HG03432 (cell line): ENCODE results near the gene SLC4A1AP.
"Not testable (repeated sequence)": the region's sequence is repeated elsewhere in the genome, so short reads cannot be mapped to it uniquely, and the experiment has no call there.

ENCODE experiments used
- ATAC-seq: cut with Tn5 transposase; IDR thresholded peaks from one replicate; pipeline ENCODE4 v1.9.1; 2021; ENCODE audit warnings: mild to moderate bottlenecking, moderate library complexity; ENCODE audit not compliant: unreplicated experiment

SLC4A1AP gene

DNA sequence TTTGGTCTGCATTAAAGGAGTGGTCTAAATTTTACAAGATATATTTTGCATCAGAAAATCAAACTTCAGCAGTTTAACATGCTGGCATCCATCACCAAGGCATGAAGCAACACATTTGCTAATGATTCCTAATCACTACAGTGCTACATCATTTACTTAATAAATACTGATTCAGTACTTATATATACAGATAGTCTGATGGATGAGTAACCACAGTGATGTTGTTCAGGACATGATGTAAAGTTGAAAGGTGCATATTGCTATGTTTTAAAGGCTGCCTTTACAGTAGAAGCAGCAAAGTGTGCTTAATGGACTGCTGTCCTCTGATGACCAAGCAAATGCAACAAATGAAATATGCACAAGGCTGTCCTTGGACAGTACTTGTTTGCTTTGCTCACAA, 11.3 kb upstream of the SLC4A1AP start:
- ATAC-seq, result no peak

DNA sequence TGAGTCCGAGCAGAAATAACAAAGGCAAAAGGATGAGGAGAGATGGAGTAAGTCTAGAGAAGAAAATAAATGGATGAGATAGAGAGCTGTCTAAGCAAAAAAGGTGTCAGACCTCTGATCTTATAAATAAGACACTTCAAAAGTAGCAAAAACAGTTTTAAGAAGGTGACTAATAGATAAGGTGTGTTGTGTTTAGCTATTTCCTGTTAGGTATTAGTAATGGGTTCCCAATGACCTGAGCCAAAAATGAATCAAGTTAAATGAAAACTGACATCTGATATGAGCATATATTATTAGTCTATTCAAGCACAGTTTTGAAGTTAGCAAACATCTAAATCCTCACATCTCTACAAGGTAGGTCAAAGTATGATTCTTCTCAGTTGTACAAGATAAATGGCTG, 10.9 kb upstream of the SLC4A1AP start:
- ATAC-seq, result no peak

DNA sequence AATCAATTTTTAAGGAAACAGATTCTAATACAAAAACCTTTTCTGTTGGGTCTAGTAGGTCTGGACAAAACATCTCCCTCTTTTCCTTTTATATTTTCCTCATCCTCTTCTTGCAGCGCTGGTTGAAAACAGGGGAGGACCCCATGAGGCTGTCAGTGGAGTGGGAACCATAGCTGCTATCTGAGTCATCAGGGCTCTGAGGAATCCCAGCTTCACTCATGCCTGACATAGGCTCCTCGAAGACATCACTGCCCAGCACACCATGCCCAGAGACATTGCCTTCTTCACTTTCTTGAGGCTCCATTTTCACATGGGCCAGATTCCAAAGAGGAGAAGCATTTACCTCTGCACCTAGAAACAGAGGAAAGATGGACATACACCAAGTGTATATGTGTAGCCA, 10.3 kb upstream of the SLC4A1AP start:
- no peak for ATAC-seq

DNA sequence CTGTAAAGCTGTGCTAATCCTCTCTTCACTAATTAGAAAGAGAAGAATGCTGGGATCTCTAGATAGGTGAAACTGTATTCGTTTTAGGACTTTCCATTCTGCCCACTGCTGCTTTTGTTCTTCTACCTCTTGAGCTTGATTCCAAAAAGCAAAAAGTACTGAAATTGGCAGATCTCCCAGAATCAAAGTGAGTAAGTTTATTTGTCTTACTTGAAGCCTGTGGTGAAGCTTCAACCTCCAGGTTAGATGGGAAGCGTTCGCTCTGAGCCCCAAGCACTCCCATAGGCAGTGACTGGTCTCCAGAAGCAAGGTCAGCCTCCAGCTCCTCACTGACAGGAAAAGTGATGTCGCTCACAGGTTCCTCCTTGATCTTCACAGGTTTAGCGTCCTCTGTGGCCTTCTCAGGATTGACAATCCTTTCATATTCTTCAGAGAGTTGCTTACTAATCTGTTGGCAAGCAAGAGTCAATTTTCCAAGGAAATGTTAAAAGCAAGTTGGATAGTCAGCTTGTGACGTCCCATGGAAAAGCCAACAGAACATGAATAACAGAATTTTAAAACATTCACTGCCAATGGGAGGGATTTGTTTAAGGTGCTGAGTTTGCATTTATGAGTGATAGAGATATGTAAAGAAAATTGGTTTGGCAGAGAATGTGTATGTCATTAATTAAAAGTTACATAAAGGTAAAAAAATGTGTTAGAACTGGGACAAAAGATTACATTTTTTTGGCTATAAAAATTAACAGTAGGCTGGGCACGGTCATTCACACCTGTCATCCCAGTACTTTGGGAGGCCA, 8.3 kb upstream of the SLC4A1AP start:
- ATAC-seq, result no peak

DNA sequence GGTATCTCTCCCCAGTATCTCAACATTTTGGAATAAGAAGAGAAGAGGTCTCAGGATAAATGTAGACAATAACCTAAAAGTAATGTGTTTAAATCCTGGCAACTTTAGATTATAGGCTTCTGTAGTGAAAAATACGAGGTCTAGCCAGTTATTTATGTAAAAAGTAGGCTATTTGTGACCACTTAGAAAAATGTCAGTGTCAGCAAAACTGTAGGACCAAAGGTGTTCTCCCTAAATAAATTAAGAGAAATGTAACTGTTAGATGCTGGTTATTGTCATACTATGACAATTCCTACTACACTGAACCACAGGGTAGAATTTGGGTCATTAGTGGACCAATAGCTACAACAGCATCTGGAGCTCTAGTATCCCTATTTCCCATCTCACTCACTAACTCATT, 2.3 kb upstream of the SLC4A1AP start:
- ATAC-seq, result no peak

DNA sequence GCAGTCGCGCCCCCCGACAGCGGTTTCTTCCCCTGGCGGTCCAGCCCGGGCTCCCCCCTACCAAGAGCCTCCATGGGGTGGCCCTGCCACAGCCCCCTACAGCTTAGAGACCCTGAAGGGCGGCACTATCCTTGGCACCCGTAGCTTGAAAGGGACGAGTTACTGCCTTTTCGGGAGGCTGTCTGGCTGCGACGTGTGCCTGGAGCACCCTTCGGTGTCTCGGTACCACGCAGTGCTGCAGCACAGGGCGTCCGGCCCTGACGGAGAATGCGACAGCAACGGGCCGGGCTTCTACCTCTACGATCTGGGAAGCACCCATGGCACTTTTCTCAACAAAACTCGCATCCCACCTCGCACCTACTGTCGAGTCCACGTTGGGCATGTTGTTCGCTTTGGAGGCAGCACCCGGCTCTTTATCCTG, 475 bp downstream of the SLC4A1AP start:
- peak; percentile 30 for ATAC-seq

DNA sequence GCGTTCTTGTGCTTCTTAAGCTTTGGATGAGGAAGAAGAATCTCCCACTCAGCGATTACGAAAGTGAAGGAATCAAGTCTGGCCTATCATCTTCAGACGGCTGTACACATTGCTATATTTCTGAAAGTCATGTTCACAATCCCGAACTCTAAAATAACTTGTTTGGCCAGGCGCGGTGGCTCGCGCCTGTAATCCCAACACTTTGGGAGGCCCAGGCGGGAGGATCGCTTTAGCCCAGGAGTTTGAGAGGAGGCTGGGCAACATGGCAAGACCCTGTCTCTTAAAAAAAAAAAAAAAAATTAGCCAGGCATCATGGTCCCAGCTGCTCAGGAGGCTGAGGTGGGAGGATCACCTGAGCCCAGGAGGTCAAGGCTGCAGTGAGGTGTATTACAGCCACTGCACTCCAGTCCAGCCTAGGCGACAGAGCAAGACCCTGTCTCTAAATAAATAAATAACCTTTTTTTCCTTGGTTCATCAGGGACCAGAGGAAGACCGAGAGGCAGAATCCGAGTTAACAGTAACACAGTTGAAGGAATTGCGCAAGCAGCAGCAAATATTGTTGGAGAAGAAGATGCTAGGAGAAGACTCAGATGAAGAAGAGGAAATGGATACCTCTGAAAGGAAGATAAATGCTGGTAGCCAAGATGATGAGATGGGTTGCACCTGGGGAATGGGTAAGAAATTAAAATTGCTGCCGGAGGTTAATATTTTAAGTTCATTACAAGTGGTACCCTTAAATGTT, 1.1 kb downstream of the SLC4A1AP start:
- ATAC-seq, result no peak

DNA sequence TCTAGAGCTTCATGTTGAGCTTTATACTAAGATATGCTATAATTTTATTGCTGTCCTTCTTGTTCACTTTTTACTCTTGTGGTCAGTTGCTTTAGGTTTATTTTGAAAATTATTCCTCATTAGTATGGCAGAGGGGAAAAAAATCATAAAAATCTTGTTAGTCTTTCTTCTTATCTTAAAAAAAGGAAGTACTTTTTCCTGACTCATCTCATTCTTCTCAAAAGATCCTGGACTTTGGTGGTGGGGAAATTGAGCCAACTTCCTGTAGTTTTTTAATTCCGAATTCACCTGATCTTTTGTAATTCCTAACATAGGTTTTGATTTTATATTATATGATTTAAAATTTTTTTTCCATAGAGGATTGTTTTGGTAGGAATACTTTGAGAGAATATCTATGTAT, 3.8 kb downstream of the SLC4A1AP start:
- ATAC-seq, result no peak

DNA sequence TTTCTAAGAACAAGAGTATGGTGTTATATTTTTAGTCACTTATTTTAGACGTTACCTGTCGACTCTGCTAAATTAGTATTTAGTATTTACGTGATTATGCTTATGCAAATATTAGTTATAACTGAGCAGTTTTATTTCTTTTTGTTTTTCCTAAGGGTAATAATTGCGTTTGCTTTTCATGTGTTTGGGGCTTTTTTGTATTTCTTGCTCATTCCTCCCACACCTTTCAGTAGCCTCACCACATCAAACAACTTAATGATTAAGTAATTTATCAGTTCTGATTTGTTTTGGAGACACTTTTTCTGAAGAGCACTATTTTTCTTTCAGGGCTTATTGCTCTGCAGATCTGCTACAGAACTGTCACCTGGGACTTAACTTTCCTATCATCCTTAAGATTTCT, 7.5 kb downstream of the SLC4A1AP start:
- no peak for ATAC-seq

DNA sequence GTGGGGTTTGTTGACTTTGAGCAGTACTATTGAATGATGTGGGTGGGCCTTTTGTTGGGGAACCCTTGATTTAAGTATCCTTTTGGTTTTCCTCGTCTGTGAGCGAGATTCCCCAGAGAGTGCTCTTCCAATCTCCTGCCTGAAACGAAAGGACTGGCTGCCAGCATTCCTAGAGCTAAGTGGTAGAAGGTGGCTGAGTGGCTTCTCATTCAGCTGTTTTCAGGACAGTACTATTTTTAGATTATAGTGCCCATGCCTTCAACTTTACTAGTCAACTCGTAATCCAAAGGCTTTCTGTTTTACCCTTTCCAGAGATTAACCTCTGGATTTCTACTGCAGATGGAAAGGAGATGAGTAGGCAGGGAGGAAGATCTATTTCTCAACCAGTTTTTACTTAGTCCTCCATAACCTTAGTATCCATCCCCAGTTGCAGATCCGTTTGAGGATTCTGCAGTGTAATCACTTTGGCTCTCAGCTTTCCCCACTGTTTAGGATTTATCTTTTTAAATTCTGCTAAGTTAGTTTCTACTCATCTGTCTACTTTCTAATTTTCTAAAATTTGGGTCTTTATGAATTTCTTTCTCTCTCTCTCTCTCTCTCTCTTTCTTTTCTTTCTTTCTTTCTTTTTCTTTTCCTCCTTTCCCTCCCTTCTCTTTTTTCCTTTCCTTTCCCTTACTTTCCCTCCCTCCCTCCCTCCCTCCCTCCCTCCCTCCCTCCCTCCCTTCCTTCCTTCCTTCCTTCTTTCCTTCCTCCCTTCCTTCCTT, 9.2 kb downstream of the SLC4A1AP start:
- no peak for ATAC-seq

DNA sequence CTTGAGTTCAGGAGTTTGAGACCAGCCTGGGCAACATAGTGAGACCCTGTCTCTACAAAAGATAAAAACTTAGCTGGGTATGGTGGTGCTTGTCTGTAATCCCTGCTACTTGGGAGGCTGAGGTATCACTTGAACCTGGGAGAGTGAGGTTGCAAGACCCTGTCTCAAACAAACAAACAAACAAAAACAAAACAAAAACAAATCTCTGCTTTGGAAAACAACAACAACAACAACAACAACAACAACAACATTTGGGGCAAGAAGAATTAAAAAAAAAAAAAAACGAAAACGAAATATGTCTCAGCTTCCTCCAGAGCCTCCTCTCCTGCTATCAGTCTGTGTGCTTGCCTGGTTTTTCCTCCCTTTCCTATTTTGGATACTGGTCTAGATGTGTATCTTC, 16.9 kb downstream of the SLC4A1AP start:
- no peak for ATAC-seq

DNA sequence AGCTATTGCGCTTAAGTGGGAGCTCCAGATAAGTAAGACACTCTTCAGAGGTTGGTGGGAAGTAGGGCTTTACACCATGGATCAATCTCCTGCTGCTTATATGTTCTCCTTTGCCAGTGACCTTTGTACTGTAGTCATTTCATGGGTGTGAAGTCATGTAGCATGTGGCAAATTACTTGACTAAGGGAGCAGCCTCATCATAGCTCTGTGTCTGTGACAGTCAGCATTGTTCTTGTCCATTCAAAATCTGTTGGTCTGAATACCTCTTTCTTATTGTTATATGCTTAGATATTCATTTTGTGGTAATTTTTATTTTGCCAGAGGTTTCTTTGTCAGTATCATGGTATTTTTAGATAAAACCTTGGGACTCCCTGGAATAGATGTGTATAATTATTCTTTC, 18.2 kb downstream of the SLC4A1AP start:
- ATAC-seq, result no peak

DNA sequence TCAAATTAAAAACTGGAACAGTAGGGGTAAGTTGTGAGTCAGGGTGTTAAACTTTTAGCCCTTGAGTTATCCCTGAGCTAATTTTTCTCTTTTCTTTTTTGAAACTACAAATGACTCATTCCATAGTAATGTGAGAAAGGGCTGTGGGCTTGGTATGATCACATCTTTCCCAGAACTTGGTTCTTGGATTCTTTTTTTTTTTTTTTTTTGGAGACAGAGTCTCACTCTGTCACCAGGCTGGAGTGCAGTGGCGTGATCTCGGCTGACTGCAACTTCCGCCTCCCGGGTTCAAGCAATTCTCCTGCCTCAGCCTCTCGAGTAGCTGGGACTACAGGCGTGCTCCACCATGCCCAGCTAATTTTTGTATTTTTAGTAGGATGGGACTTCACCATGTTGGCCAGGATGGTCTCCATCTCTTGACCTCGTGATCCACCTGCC, 18.7 kb downstream of the SLC4A1AP start:
- not testable (repeated sequence) for ATAC-seq

DNA sequence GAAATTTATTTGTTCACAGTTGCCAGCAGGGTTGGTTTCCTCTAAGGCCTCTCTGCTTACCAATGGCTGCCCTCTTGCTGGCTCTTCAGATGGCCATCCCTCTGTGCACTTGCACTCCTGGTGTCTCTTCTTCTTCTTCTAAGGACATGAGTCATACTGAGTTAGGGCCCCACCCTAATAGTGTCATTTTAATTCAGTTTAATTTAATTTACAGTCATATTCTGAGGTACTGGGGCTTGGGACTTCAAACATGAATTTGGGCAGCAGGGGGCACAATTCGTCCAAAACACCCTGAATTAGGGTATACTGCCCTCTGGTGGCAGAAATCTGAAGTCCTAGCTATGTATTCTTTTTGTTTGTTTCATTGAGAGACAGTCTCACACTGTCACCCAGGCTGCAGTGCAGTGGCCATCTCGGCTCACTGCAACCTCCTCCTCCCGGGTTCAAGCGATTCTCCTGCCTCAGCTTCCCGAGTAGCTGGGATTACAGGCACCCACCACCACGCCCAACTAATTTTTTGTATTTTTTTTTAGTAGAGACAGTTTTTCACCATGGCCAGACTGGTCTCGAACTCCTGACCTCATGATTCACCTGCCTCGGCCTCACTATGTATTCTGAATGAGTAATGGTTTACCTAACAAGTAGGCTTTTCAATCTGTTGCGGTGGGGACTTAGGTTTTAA, 19.8 kb downstream of the SLC4A1AP start:
- peak; percentile 67 for ATAC-seq

DNA sequence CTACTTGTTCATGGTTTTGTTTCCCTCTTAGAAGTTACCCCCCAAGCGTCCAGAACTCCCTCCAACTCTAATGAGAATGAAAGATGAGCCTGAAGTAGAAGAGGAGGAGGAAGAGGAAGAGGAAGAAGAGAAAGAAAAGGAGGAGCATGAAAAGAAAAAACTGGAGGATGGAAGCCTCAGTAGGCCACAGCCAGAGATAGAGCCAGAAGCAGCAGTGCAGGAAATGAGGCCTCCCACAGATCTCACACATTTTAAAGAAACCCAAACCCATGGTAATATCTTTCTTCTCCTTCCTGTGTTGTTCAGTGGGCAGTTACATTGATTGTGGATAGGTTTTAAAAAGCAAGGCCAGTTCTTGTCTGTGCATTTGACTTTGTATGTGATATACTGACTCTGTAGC, 21.3 kb downstream of the SLC4A1AP start:
- not testable (repeated sequence) for ATAC-seq

DNA sequence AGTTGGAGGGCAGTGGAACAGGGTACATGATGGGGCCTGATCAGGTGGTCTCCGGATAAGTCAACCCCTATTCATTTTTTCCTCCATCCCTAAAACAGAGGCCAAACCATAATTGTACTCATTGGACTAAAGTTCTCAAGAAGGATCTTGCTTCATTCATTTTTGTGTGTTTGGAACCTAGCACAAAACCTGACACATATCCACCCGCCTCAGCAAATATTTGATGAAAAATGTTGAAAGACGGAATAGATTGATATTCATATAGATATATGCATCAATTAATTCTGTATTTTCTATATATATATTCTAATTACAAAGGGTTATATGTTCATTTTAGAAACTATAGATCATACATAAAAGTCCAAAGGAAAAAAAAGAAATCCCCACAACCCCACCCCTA, 21.9 kb downstream of the SLC4A1AP start:
- ATAC-seq, result no peak

DNA sequence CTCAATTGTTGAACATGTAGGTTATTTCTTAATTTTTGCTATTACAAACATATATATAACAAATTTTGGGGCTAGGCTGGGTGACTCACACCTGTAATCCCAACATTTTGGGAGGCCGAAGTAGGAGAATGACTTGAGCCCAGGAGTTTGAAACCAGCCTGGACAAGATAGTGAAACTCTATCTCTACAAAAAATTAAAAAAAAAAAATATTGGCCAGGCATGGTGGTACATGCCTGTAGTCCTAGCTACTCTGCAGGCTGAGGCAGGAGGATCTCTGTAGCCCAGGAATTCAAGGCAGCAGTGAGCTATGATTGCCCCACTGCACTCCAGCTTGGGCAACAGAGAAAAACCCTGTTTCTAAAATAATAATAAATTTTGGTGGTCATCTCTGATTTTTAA, 23.5 kb downstream of the SLC4A1AP start:
- ATAC-seq, result no peak

DNA sequence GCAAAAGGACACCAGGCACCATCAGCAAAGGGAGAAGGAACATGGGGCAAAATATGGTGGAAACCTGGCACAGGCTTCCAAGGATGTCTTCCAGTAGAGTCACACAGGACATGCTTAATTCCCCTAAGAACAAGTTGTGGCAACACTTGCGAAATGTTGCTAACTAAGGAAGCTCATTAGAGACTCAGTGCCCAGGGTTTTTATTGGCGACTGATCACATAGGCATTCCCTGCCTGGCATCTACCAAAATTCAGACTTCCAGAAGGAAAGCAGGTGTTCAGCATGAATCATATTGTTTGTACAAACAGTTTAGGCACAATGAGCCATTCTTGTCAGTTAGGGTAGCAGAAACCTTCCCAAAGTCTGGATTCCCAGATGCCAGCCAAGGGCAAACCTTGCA, 25.7 kb downstream of the SLC4A1AP start:
- ATAC-seq, result no peak

DNA sequence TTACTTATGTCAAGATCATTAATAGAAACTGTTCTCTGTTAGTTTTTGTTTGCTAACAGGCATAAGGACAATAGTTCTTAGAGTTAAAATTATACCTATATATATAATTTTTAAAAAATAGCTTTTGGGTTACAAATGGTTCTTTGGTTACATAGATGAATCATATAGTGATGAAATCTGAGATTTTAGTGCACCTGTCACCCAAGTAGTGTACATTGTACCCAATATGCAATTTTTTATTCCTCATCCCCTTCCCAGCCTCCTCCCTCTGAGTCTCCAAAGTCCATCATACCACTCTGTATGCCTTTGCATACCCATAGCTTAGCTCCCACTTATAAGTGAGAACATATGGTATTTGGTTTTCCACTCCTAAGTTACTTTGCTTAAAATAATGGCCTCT, 26.4 kb downstream of the SLC4A1AP start:
- ATAC-seq, result no peak

DNA sequence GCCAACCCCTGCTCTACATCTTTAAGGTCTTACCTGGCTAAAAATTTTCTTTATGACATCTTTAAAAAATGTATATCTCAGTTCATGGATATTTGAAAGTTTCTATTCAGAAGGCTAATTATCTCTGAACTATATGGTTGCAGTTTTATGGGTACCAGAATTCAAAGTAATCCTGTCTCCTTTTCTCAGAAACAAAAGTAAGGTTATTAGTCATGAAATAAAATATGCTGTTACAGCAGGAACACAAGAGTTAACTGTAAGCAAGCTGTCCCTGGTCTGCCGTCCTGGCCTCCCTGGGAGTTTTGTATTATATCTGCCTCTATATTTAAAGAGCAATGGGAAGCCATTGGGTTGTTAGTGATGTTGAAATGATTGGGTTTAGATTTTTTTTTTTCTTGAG, 34.0 kb downstream of the SLC4A1AP start:
- ATAC-seq, result no peak

DNA sequence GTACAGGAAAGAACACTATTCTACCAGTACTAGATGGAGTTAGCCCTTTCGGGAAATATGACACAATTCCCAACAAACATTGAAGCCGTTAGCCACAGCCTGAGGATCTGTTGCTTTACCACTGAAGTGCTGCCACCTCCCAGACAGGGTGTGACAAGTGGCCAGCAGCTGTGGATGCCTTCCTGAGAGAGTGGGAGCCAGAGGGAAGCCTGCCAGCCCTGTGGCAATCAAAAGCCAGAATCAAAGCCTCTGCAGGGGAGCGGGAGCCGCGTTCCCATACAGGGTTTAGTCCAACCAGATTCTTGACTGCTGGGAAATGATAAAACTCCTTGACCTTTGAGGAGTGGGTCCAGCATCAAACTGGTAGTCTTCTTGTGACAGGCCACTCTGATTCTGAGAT, 38.0 kb downstream of the SLC4A1AP start:
- no peak for ATAC-seq
